ENCODE data around the gene DSG4.
"Not testable (repeated sequence)": the region's sequence is repeated elsewhere in the genome, so short reads cannot be mapped to it uniquely, and the experiment has no call there.

Gene DSG4

DNA sequence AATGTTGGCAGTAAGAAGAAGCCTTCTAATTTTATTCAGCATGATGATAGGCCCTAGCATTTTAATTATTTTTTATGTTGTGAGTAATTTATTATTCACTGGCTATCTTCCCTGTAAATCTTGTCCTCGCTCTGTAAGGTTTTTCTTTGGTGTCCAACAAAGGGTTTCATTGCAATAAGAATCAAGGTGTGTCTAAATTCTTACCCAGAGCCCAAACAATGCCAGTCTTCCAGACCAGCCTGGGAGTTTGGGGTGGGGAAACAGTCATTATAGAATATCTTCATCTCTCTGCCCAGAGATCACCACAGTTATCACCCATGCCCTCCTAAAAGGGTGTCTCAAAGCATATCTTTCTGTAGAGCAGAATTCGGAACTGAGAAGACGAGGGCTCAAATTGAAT lies at the start of gene DSG4:
DSG4 (plus strand) TSS at position 301 of the 400 bp plus-strand sequence. CDS start 135 bp downstream, outside the sequence.
- no peak for DNase-seq

DNA sequence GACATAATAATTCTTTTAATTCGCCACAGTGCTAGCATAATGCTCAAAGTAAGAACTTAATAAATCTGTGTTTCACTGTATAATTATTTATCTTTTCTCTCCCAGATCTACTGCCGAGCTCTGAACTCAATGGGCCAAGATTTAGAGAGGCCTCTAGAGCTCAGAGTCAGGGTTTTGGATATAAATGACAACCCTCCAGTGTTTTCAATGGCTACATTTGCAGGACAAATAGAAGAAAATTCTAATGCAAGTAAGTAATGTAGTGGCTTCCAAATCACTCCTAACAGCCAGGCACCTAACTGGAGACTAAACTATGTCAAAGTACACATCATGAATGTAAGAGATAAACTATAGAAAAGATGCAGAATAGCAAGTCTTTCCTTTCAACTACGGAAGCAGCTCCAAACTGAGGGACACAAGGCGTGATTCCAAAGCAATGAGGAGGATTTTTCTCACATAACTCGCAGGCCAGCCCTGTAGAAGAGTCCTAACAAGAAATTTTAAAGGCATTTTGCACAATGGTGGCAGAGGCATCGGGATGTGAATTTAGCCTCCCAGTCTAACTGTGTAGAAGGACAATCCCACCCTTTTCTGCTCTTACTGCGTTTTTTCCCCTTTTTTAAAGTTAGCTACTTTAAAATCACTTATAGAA lies 46.7 kb upstream of the DSG4 start:
- no peak for DNase-seq

- no peak for DNase-seq
Observed at GRCh38 chr18:31343454-31343853, 33.1 kb upstream of the DSG4 start.

DNA sequence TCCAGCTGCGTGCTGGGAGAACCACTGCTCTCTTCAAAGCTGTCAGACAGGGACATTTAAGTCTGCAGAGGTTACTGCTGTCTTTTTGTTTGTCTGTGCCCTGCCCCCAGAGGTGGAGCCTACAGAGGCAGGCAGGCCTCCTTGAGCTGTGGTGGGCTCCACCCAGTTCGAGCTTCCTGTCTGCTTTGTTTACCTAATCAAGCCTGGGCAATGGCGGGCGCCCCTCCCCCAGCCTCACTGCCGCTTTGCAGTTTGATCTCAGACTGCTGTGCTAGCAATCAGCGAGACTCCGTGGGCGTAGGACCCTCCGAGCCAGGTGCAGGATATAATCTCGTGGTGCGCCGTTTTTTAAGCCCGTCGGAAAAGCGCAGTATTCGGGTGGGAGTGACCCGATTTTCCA lies 23.2 kb upstream of the DSG4 start:
- DNase-seq = not testable (repeated sequence)

- no peak for DNase-seq
Observed at GRCh38 chr18:31354990-31355389, 21.6 kb upstream of the DSG4 start.

DNA sequence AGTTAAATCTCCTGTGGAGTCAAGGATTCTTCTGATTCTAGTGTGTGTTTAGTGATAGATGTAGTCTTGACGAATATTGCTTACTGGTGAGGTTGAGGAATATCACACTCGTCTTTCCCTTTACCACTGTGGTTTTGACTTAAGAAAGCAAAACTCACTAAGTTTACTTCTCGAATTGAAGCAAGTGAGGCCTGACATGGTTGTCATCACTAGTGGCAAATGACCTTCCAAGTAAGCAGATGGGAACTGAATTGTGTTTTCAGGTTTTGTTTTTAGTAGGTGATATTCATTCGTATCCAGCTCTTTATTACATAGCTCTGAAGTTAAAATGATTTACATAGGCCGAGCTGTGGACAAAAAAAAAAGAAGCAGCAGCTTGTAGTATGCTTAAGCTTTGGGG lies 20.6 kb upstream of the DSG4 start:
- DNase-seq = no peak

GRCh38 chr18:31364190-31364589 lies 12.4 kb upstream of the DSG4 start:
- no peak for DNase-seq

GRCh38 chr18:31369478-31369877 lies 7.1 kb upstream of the DSG4 start:
- no peak for DNase-seq

DNA sequence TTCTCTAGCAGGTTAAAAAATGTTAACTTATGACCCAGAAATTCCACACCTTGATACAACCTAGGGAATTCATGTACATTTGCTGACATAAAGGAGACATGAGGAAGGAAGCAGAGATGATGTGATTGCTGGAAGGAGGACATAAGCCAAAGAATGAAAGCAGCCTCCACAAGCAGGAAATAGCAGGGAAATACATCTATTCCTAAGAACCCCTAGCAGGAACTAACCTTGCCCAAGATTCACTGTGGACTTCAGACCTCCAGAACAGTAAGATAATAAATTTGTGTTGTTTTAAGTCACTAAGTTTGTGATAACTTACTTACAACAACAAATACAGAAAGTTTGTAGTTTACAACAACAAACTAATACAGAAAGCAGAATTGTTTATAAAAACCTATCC lies 4.6 kb upstream of the DSG4 start:
- no peak for DNase-seq

DNA sequence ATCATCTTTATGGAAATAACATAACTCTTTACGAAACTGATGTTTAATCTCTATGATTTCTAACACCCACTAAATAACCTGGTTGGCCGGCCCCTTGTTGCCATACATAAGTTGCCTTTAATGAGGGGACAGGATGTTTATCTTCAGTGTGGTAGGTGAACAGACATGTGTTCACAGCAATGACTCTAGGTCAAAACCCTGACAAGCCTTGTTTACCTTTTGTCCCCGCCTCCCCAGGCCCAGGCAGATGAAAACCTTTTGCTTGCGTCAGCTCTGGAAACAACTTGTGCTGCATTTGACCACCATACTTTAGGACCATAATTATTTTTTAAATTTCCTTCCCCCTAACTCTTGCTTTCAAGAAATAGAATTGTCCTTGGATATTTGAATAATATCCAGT lies 2.9 kb upstream of the DSG4 start:
- DNase-seq = no peak

DNA sequence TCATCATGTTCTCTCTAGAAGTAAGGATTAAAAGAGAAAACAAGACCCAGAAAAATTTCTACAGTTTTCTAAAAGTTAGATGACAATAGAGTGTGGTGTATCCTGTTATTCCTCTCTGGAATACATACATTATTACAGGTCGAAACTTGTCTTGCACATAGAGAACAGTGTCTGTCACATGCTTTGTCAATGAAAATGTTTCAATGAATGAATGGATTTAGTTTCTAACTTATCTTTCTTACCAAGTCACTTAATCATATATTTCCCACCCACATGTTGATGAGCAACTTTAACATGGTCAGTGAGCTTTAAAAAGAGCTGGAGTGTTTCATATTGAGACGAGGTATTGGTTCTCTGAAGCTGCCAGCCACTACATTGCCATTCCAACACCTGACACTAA lies 4.3 kb downstream of the DSG4 start:
- no peak for DNase-seq

GRCh38 chr18:31382107-31382506 lies 5.5 kb downstream of the DSG4 start:
- DNase-seq = no peak

GRCh38 chr18:31386741-31387140 lies 10.2 kb downstream of the DSG4 start:
- no peak for DNase-seq

- DNase-seq = no peak
Observed at GRCh38 chr18:31393286-31393685, 16.7 kb downstream of the DSG4 start.

GRCh38 chr18:31396796-31397612 lies 20.4 kb downstream of the DSG4 start:
- DNase-seq = no peak

DNA sequence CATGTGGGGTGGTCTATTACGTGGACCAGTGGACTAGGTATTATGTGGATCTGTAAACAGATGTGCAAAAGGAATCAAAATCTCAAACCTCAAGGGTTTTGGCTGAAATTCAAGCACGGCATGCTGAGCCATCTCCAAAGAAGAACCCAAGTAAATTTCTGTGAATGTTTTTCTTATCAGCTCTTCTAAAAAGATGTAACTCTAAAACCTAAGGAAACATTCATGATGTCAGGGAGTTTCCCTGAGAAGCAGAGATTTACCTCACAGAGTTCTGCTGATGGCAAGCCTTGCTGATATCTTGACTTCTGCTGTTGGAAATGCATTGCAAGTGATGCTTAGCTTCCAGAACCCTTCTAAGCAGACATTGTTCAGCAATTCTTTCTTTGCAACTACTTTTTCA lies 21.6 kb downstream of the DSG4 start:
- DNase-seq = no peak

- DNase-seq = no peak
Observed at GRCh38 chr18:31399306-31400032, 22.9 kb downstream of the DSG4 start.

GRCh38 chr18:31401156-31402025 lies 24.8 kb downstream of the DSG4 start:
- no peak for DNase-seq

GRCh38 chr18:31402026-31402373 lies 25.4 kb downstream of the DSG4 start:
- no peak for DNase-seq

- no peak for DNase-seq
Observed at GRCh38 chr18:31403409-31403808, 26.8 kb downstream of the DSG4 start.

DNA sequence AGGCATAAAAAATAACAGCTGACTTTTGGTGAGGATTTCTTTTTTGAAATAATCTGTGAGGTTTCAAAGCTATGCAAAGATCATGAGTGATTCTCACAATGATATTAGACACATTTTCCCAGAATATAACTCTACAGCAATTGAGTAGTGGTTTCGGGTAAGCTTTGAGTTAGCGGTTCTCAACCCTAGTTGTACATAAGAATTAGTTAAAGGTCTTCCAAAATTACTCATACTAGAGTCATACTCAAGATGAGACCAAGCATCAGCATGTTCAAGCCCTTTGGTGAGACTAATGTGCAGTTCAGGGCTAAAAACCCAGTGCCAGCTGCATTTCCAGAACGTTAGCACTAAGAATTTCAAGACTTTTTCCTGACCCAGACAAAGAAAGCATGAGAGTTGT lies 31.1 kb downstream of the DSG4 start:
- no peak for DNase-seq

- DNase-seq = no peak
Observed at GRCh38 chr18:31409276-31409675, 32.7 kb downstream of the DSG4 start.
